ENCODE results near the gene PTPN3.

The PTPN3 gene

GRCh38 chr9:109474944-109475343 lies 23.2 kb downstream of the PTPN3 start:
- DNase-seq: no peak

- DNase-seq: no peak
These were observed 23.9 kb downstream of the PTPN3 start for GRCh38 chr9:109474170-109474569.

GRCh38 chr9:109473329-109473728 lies 24.8 kb downstream of the PTPN3 start:
- DNase-seq: no peak

- no peak for DNase-seq
These were observed 26.4 kb downstream of the PTPN3 start for GRCh38 chr9:109471475-109472393.

GRCh38 chr9:109469646-109470358 lies 28.3 kb downstream of the PTPN3 start:
- DNase-seq: peak; percentile 76

GRCh38 chr9:109468927-109469326 lies 29.2 kb downstream of the PTPN3 start:
- no peak for DNase-seq

- DNase-seq: no peak
These were observed 30.2 kb downstream of the PTPN3 start for GRCh38 chr9:109467936-109468335.

GRCh38 chr9:109466623-109467590 lies 31.2 kb downstream of the PTPN3 start:
- DNase-seq: no peak

GRCh38 chr9:109463924-109464625 lies 34.0 kb downstream of the PTPN3 start:
- no peak for DNase-seq

GRCh38 chr9:109460576-109460975 lies 37.5 kb downstream of the PTPN3 start:
- no peak for DNase-seq

- DNase-seq: no peak
These were observed 38.7 kb downstream of the PTPN3 start for GRCh38 chr9:109459423-109459822.

GRCh38 chr9:109458453-109459211 lies 39.5 kb downstream of the PTPN3 start:
- DNase-seq: no peak

GRCh38 chr9:109456811-109457210 lies 41.3 kb downstream of the PTPN3 start:
- DNase-seq: no peak

GRCh38 chr9:109455861-109456260 lies 42.2 kb downstream of the PTPN3 start:
- DNase-seq: no peak

GRCh38 chr9:109455391-109455790 lies 42.7 kb downstream of the PTPN3 start:
- no peak for DNase-seq

- no peak for DNase-seq
These were observed 43.4 kb downstream of the PTPN3 start for GRCh38 chr9:109454601-109455155.

GRCh38 chr9:109454041-109454440 lies 44.1 kb downstream of the PTPN3 start:
- no peak for DNase-seq

GRCh38 chr9:109453210-109453842 lies 44.8 kb downstream of the PTPN3 start:
- no peak for DNase-seq

- no peak for DNase-seq
These were observed 45.3 kb downstream of the PTPN3 start for GRCh38 chr9:109452761-109453160.

- DNase-seq: peak; percentile 6
These were observed 46.6 kb downstream of the PTPN3 start for GRCh38 chr9:109451311-109452025.
